Left ventricle myocardium superior (tissue), 1 donor: ENCODE data around the gene CAMSAP3. TPM values are rescaled to one million over a fixed set of nuclear protein-coding genes. Genes with fewer than 3 reads are reported as not detected.

Source experiments
- ATAC-seq: fragments of 200-7000 bp; cut with Tn5 transposase; one replicate; pipeline ENCODE4 v1.9.1; 2020; ENCODE audit warnings: mild to moderate bottlenecking, moderate library complexity
- DNase-seq: peaks from one replicate; pipeline ENCODE4 v3.0.0-alpha.2; 2020
- intact Hi-C: fragments of 100-400 bp; cut with micrococcal nuclease; formaldehyde crosslinking; loops from one replicate; pipeline ENCODE4 v1.11.0; 2022
- microRNA-seq: library from miRNA; unstranded; fragments of <30 nt; microRNA quantifications from one replicate; pipeline ENCODE4 v1.2.0, GENCODE V29; 2020; ENCODE audit warnings: borderline number of aligned reads
- total RNA-seq: library from RNA; stranded (reverse); fragmentation: NEBNext Ultra II Directional; extraction: Animal tissue kit (Norgen Biotek cat#: 25700); gene quantifications from one replicate; pipeline ENCODE4 v1.2.1, GENCODE V29; 2021
- donor health status: DM: no; HTN: yes; CAD: no; lungs with severe emphysema.

CAMSAP3 gene
- total RNA-seq, 1 donor from 2014 or later = 2.6 TPM

DNA sequence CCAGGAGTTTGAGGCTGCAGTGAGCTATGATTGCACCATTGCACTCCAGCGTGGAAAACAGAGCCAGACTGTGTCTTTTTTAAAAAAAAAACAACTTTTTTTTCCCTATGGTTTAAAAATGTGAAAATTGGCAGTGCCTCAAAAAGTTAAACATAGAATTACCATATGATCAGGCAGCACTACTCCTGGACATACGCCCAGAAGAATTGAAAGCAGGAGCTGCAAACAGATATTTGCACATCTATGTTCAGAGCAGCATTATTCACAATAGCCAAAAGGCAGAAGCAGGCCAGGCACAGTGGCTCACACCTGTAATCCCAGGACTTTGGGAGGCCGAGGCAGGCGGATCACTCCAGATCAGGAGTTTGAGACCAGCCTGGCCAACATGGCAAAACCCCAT lies 69.4 kb downstream of the CAMSAP3 start:
- intact Hi-C loops = no loop called here
- ATAC-seq = no peak
- DNase-seq = no peak

Small RNAs within 50 kb of the gene (microRNA-seq; reads per million reads assigned to microRNA genes)
- not detected for gene MIR6792

Other genes with a start within 250 kb of the CAMSAP3 start
- gene ARHGEF18, start 246.9 kb upstream of the CAMSAP3 start, total RNA-seq = 10.1 TPM
- gene PEX11G, start 106.8 kb upstream of the CAMSAP3 start, total RNA-seq = 0.84 TPM
- gene ZNF358, start 79.8 kb upstream of the CAMSAP3 start, total RNA-seq = 101 TPM
- 18.5 TPM for gene MCOLN1, start 73.2 kb upstream of the CAMSAP3 start, total RNA-seq
- 55.6 TPM for gene PNPLA6, start 60.1 kb upstream of the CAMSAP3 start, total RNA-seq
- 27.5 TPM for gene XAB2, start 33.7 kb downstream of the CAMSAP3 start, total RNA-seq
- gene PET100, start 33.9 kb downstream of the CAMSAP3 start, total RNA-seq = 206 TPM
- 6.5 TPM for gene PCP2, start 37.9 kb downstream of the CAMSAP3 start, total RNA-seq
- gene STXBP2, start 41.2 kb downstream of the CAMSAP3 start, total RNA-seq = 9.7 TPM
- not detected for gene RETN, start 73.2 kb downstream of the CAMSAP3 start, total RNA-seq
- 0.72 TPM for gene MCEMP1, start 81.2 kb downstream of the CAMSAP3 start, total RNA-seq
- gene TRAPPC5, start 85.0 kb downstream of the CAMSAP3 start, total RNA-seq = 111 TPM
- 0.17 TPM for gene FCER2, start 106.3 kb downstream of the CAMSAP3 start, total RNA-seq
- 0.42 TPM for gene CLEC4G, start 136.2 kb downstream of the CAMSAP3 start, total RNA-seq
- 10.0 TPM for gene CD209, start 151.7 kb downstream of the CAMSAP3 start, total RNA-seq
- not detected for gene CLEC4M, start 167.4 kb downstream of the CAMSAP3 start, total RNA-seq
- gene EVI5L, start 234.4 kb downstream of the CAMSAP3 start, total RNA-seq = 23.5 TPM